ENCODE results near the gene NINL. TPM values are rescaled to one million over a fixed set of nuclear protein-coding genes. Genes with fewer than 3 reads are reported as not detected.
"Not testable (repeated sequence)": the region's sequence is repeated elsewhere in the genome, so short reads cannot be mapped to it uniquely, and the experiment has no call there.

The NINL gene
- total and polyA plus RNA-seq, 4 experiments from 2014 or later: 0.36 to 4.0 (median 3.4) TPM; not detected in 1

DNA sequence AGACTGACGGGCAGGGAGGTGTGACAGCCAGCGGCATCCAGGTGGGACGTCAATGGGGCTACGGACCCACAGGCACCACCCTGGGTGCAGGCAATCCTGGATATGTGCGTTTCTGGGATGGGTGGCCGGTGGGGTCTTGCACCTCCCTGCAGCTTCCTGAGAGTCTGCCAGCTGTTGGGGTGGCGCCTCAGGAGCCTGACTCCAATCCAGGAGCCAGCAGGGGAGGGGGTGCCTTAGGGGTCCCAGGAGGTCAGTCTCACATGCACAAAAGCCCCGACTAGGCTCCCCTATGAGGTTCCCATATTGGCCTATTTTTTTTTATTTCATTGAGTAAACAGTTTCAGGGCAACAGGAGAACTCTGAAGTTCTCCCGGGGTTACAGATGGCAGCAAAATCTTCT, 104.5 kb downstream of the NINL start:
- Histone ChIP-seq H3K9me3 (ENCODE audit: control insufficient read depth in 1 of 2, low read length in 2 of 2) (no peaks in the 10 kb centered on the region), H3K27ac (ENCODE audit: low read depth, low read length) (no peak overlapping the region), H3K4me1 (ENCODE audit: insufficient read depth, low read length) (peaks cover 23% of the 10 kb centered on the region), H3K27me3 (ENCODE audit: insufficient read depth, low read length) (no peaks in the 10 kb centered on the region), H3K36me3 (ENCODE audit: insufficient read depth, low read length) (no peaks in the 10 kb centered on the region), H3K4me3 (ENCODE audit: low read length in 2 of 2) (no peak overlapping the region)
- Mint-ChIP-seq H3K27ac (no peak overlapping the region), H3K27me3 (no peaks in the 10 kb centered on the region), H3K4me3 (no peak overlapping the region), H3K9me3 (no peaks in the 10 kb centered on the region), H3K36me3 (no peaks in the 10 kb centered on the region), H3K4me1 (peaks cover 13 to 25% (median 17%) of the 10 kb centered on the region in 4 donors)
- intact Hi-C loops (cut with micrococcal nuclease): no loop called here
- DNase-seq: no peak
- CTCF ChIA-PET (ENCODE audit: partially characterized antibody): no interaction called here
- POLR2A ChIA-PET (ENCODE audit: partially characterized antibody): no interaction called here

DNA sequence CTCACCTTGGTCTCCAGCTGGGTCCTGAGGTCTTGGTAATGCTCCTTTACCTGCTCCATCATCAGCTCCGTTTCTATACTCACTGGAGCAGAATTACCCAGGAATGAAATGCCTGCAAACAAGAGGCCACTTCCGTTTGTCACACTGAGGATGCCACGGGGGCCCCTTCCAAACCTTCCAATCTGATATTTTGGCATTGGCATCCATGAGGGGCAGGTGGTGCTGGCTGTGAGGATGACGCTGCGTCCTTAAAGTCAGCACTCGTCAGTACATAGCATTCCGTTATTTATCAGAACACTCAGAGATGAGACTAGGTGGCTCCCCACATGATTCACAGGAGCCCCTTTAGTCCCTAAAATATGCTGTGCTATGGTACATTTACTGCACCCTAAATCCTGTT, 105.2 kb downstream of the NINL start:
- H3K36me3 Mint-ChIP-seq: no peaks in the 10 kb centered on the region
- Histone ChIP-seq H3K9me3 (ENCODE audit: control insufficient read depth in 1 of 2, low read length in 2 of 2) (no peaks in the 10 kb centered on the region), H3K27ac (ENCODE audit: low read depth, low read length) (no peak overlapping the region), H3K27me3 (ENCODE audit: insufficient read depth, low read length) (no peaks in the 10 kb centered on the region), H3K4me3 (ENCODE audit: low read length in 2 of 2) (no peak overlapping the region), H3K36me3 (ENCODE audit: insufficient read depth, low read length) (no peaks in the 10 kb centered on the region), H3K4me1 (ENCODE audit: insufficient read depth, low read length) (peaks cover 16% of the 10 kb centered on the region)
- no peak overlapping the region for H3K27ac Mint-ChIP-seq
- peaks cover 9 to 20% (median 14%) of the 10 kb centered on the region in 4 donors for H3K4me1 Mint-ChIP-seq
- CTCF ChIA-PET (ENCODE audit: partially characterized antibody): no interaction called here
- no peak overlapping the region for H3K4me3 Mint-ChIP-seq
- intact Hi-C loops (cut with micrococcal nuclease): no loop called here
- POLR2A ChIA-PET (ENCODE audit: partially characterized antibody): no interaction called here
- no peaks in the 10 kb centered on the region for H3K9me3 Mint-ChIP-seq
- H3K27me3 Mint-ChIP-seq: no peaks in the 10 kb centered on the region
- DNase-seq: no peak

DNA sequence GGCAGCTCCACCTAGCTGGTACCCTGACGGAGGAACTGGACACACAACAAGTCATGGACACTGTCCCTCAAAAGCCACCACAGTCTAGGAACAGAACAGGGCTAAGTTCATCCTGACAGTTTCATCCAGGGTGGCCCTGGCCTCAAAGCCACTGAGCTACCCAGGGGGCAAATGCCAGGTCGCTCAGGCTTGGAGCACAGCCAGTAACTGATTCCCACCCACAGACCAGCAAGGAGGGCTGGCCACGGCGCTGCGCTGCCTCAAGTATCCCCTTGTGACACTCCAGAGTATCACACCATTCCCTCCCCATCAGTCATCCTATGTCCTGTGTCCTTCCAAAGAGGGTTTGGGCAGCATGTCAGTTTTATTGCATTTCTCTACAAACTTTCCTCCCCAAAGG, 105.7 kb downstream of the NINL start:
- no peaks in the 10 kb centered on the region for H3K36me3 Mint-ChIP-seq
- no peak overlapping the region for H3K27ac Mint-ChIP-seq
- CTCF ChIA-PET (ENCODE audit: partially characterized antibody): no interaction called here
- DNase-seq: no peak
- intact Hi-C loops (cut with micrococcal nuclease): no loop called here
- H3K4me3 ChIP-seq (ENCODE audit: low read length in 2 of 2): no peak overlapping the region
- no peak overlapping the region for H3K27ac ChIP-seq (ENCODE audit: low read depth, low read length)
- H3K9me3 ChIP-seq (ENCODE audit: control insufficient read depth in 1 of 2, low read length in 2 of 2): no peaks in the 10 kb centered on the region
- H3K4me3 Mint-ChIP-seq: no peak overlapping the region
- no peaks in the 10 kb centered on the region for H3K36me3 ChIP-seq (ENCODE audit: insufficient read depth, low read length)
- no peaks in the 10 kb centered on the region for H3K9me3 Mint-ChIP-seq
- no peaks in the 10 kb centered on the region for H3K27me3 ChIP-seq (ENCODE audit: insufficient read depth, low read length)
- POLR2A ChIA-PET (ENCODE audit: partially characterized antibody): no interaction called here
- peaks cover 5 to 15% (median 8%) of the 10 kb centered on the region in 4 donors for H3K4me1 Mint-ChIP-seq
- H3K4me1 ChIP-seq (ENCODE audit: insufficient read depth, low read length): peaks cover 11% of the 10 kb centered on the region
- no peaks in the 10 kb centered on the region for H3K27me3 Mint-ChIP-seq

DNA sequence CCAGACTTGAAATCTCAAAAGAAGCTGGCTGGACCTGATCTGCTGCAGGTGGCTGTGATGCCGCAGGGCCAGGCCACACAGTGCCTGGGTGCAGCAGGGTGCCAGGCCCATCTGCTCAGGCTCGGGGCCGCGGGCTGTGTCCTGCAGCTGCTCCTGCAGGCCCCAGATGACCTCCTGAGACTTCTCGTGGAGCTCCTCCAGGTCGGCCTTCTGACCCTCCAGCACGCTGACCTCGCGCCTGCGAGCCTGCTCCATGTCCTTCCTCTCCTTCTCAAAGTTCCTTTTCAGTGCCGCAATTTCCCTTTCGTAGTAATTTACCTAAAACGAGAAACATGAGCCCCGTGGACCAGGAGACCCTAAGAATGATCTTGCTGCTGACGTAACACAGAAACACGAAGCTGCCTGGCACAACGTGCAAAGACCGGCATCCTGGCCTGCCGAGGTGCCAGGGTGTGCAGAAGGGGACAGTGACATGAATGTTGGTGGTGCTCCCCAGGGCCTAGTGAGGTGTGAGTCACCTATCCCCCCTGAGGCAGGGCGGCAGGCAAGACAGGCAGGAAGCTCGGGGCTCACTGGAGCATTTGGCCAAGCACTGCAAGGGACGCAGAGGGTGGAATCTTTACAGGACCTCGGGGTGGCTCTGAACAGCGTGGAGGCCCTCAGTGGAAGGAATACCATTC, 106.3 kb downstream of the NINL start:
- CTCF ChIA-PET (ENCODE audit: partially characterized antibody): no interaction called here
- H3K9me3 Mint-ChIP-seq: no peaks in the 10 kb centered on the region

DNA sequence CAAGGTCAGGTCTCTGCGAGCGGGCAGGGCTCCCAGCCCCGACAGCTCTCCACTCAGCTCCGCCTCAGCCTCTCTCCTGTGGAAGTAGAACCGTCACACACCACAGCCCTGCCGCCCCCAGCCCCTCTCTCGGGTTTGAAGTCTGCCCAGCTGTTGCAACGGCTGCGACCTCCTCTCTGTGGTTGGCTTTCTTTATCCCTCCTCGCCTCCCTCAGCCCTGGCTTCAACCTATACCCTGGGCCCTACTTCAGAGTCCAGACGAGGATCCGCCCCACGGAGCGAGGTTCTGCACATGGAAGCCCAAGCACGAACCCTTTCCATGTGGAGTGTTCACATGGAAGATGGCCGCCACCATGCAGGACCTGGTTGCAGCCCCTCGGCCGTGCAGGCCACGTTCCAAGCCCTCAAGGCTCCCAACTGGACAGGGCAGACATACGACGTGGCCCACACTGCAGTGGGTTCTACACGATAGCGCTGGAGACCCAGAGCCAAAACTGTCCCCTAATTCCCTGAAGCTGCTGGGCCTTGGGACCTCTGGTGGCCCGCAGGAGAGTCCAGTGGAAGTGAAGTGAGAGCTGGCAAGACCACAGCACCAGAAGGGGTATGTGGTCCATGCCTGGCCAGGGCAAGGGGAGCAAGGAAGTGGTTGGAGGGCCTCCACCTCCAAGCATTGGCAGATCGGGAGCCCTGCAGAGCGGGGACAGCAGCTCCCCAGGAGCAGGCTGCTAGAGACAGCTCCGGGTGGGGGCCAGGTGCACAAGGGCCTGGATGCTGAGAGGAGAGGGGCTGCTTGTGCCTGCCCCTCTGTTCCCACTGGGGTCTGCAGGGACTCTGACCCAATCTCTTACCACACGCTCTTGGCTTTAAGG, 108.1 kb downstream of the NINL start:
- Histone ChIP-seq H3K36me3 (ENCODE audit: insufficient read depth, low read length) (no peaks in the 10 kb centered on the region), H3K4me1 (ENCODE audit: insufficient read depth, low read length) (no peaks in the 10 kb centered on the region), H3K27ac (ENCODE audit: low read depth, low read length) (no peak overlapping the region), H3K4me3 (ENCODE audit: low read length in 2 of 2) (no peak overlapping the region), H3K27me3 (ENCODE audit: insufficient read depth, low read length) (no peaks in the 10 kb centered on the region), H3K9me3 (ENCODE audit: control insufficient read depth in 1 of 2, low read length in 2 of 2) (no peaks in the 10 kb centered on the region)
- POLR2A ChIA-PET (ENCODE audit: partially characterized antibody): no interaction called here
- no peaks in the 10 kb centered on the region for H3K9me3 Mint-ChIP-seq
- H3K4me3 Mint-ChIP-seq: no peak overlapping the region
- no peak for DNase-seq
- intact Hi-C loops (cut with micrococcal nuclease): no loop called here
- H3K36me3 Mint-ChIP-seq: no peaks in the 10 kb centered on the region
- H3K27ac Mint-ChIP-seq: no peak overlapping the region
- CTCF ChIA-PET (ENCODE audit: partially characterized antibody): interaction anchor here (0.6 kb wide), 1 partner anchor 53 kb away, joined by 3 read pairs; no protein-coding TSS in a partner anchor
- H3K4me1 Mint-ChIP-seq: peaks cover 0 to 3% (median 1%) of the 10 kb centered on the region in 4 donors
- no peaks in the 10 kb centered on the region for H3K27me3 Mint-ChIP-seq

More for the DNA sequence above, 106.3 kb downstream of the NINL start:
- Histone ChIP-seq H3K4me1 (ENCODE audit: insufficient read depth, low read length) (peaks cover 5% of the 10 kb centered on the region), H3K27me3 (ENCODE audit: insufficient read depth, low read length) (no peaks in the 10 kb centered on the region), H3K27ac (ENCODE audit: low read depth, low read length) (no peak overlapping the region), H3K36me3 (ENCODE audit: insufficient read depth, low read length) (no peaks in the 10 kb centered on the region), H3K4me3 (ENCODE audit: low read length in 2 of 2) (no peak overlapping the region), H3K9me3 (ENCODE audit: control insufficient read depth in 1 of 2, low read length in 2 of 2) (no peaks in the 10 kb centered on the region)
- Mint-ChIP-seq H3K27ac (no peak overlapping the region), H3K27me3 (no peaks in the 10 kb centered on the region), H3K4me3 (no peak overlapping the region), H3K36me3 (no peaks in the 10 kb centered on the region), H3K4me1 (peaks cover 2 to 9% (median 3%) of the 10 kb centered on the region in 4 donors)
- intact Hi-C loops (cut with micrococcal nuclease): no loop called here
- DNase-seq: no peak
- POLR2A ChIA-PET (ENCODE audit: partially characterized antibody): no interaction called here

DNA sequence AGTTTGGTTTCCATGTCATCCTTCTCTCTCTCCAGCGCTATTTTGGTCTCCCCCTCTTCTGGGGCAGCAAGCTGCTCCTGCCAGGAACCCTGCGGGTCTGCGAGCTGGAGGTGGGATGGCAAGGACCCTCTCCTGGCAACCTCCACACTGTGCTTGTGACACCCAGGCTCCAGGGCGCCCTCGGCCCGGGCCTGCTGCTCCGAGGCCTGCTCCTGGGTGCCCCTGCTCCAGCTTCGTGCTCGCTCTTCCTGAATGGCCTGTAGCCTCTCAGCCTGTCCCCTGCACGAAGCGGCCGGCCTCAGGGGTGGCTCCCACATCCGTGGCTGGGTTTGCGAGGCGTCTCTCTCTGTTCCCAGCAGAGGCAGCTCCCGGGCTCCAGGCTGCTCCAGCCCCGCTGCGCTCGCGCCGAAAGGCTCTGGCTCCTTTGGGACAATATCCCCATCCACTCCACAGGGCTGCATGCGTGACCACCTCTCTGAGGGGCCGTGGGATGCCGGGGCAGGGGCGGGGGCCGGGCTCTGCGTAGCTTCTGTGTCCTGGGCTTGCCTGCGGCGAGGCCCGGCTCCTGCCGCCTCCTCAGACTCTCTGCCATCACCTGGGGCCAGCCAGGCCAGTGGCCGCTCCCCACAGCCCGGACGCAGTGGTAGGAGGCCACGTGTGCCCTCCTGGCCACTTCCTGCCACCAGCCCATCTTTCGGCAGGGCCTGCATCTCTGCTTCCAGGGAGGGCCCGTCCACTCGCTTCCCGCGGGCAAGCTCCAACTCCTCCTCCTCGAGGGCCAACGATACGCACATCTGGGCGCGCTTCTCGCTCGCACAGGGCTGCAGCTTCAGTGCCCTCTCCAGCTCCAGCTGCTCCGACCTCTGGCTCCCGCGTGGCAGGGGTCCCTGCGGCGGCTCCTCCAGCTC, 109.0 kb downstream of the NINL start:
- intact Hi-C loops (cut with micrococcal nuclease): no loop called here

DNA sequence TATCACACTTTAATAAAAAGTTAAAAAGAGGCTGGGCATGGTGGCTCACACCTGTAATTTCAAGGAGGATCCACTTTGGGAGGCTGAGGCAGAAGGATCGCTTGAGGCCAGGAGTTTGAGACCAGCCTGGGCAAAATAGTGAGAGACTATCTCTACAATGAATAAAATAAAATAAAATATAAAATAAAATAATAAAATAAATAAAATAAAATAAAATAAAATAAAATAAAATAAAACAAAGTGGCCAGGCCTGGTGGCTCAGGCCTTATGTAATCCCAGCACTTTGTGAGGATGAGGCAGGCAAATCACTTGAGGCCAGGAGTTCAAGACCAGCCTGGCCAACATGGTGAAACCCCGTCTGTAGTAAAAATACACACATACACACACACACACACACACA, 112.0 kb downstream of the NINL start:
- H3K27me3 Mint-ChIP-seq, H3K9me3 Mint-ChIP-seq: not testable (repeated sequence)

More for the DNA sequence above, 109.0 kb downstream of the NINL start:
- Mint-ChIP-seq H3K4me3 (no peak overlapping the region), H3K27ac (no peak overlapping the region), H3K36me3 (no peaks in the 10 kb centered on the region), H3K27me3 (no peaks in the 10 kb centered on the region), H3K9me3 (no peaks in the 10 kb centered on the region), H3K4me1 (peaks cover 0 to 3% (median 1%) of the 10 kb centered on the region in 4 donors)
- no peak overlapping the region for H3K27ac ChIP-seq (ENCODE audit: low read depth, low read length)
- no peaks in the 10 kb centered on the region for H3K36me3 ChIP-seq (ENCODE audit: insufficient read depth, low read length)
- POLR2A ChIA-PET (ENCODE audit: partially characterized antibody): no interaction called here
- H3K9me3 ChIP-seq (ENCODE audit: control insufficient read depth in 1 of 2, low read length in 2 of 2): no peaks in the 10 kb centered on the region
- CTCF ChIA-PET (ENCODE audit: partially characterized antibody): no interaction called here
- no peak for DNase-seq
- no peaks in the 10 kb centered on the region for H3K4me1 ChIP-seq (ENCODE audit: insufficient read depth, low read length)
- H3K4me3 ChIP-seq (ENCODE audit: low read length in 2 of 2): no peak overlapping the region
- no peaks in the 10 kb centered on the region for H3K27me3 ChIP-seq (ENCODE audit: insufficient read depth, low read length)

More for the DNA sequence above, 112.0 kb downstream of the NINL start:
- H3K36me3 ChIP-seq (ENCODE audit: insufficient read depth, low read length); POLR2A ChIA-PET (ENCODE audit: partially characterized antibody); H3K9me3 ChIP-seq (ENCODE audit: control insufficient read depth in 1 of 2, low read length in 2 of 2); H3K27me3 ChIP-seq (ENCODE audit: insufficient read depth, low read length); H3K4me3 ChIP-seq (ENCODE audit: low read length in 2 of 2); H3K36me3 Mint-ChIP-seq; intact Hi-C loops (cut with micrococcal nuclease); H3K27ac Mint-ChIP-seq; H3K4me3 Mint-ChIP-seq; CTCF ChIA-PET (ENCODE audit: partially characterized antibody); DNase-seq; H3K4me1 ChIP-seq (ENCODE audit: insufficient read depth, low read length); H3K27ac ChIP-seq (ENCODE audit: low read depth, low read length): not testable (repeated sequence)
- peaks cover 0 to 10% (median 6%) of the 10 kb centered on the region in 4 donors for H3K4me1 Mint-ChIP-seq
